HepG2 (cell line): ENCODE data around the gene TUT4. TPM values are rescaled to one million over a fixed set of nuclear protein-coding genes. Genes with fewer than 3 reads are reported as not detected.

Experiments
- ATAC-seq: fragments of 200-7000 bp; cut with Tn5 transposase; 3 replicates; pipeline ENCODE4 v1.9.1; 2020; ENCODE audit warnings: mild to moderate bottlenecking, moderate library complexity
- BruUV-seq: library from RNA; stranded (reverse); fragments of 400-500 nt; replicated peaks from 2 replicates; lab custom pipeline; 2021; lab: Mats Ljungman, UMichigan
- CTCF ChIA-PET: fragments of 300-600 bp; formaldehyde crosslinking; extraction: SDS; loops from one replicate; lab custom pipeline; 2021; ENCODE audit warnings: low total read pairs, inconsistent platforms, low intra/inter-chr PET ratio; lab: Yijun Ruan, JAX
- POLR2A ChIA-PET: fragments of 350-600 bp; sonication (Branson Sonifier 250); formaldehyde crosslinking; loops from one replicate; lab custom pipeline; 2020; ENCODE audit warnings: antibody characterized with exemption, inconsistent platforms; lab: Yijun Ruan, JAX
- DNase-seq: peaks from one replicate; pipeline ENCODE4 v3.0.0-alpha.2; 2015; ENCODE audit warnings: low spot score
- FAIRE-seq: peaks from 3 replicates; lab custom pipeline; 2011; peaks lifted over from hg19 to GRCh38; lab: Jason Lieb, UNC
- H2AFZ ChIP-seq: one replicate; pipeline ENCODE4 v1.6.1; 2011; ENCODE audit warnings: low read length, inconsistent platforms
- H3K27ac ChIP-seq: fragments of 300-600 bp; 3 replicates; pipeline ENCODE4 v1.8.0; 2011; ENCODE audit warnings: mixed run types, mild to moderate bottlenecking, mixed read lengths, low read length, inconsistent platforms; ENCODE audit not compliant: insufficient read depth; ENCODE audit errors: extremely low read length
- H3K27me3 ChIP-seq, 2 experiments: fragments of 200-600 bp in 1 of 2; 2 replicates in 1 of 2; 3 replicates in 1 of 2; pipeline versions ENCODE4 v1.6.0 to v1.8.0; 2011; ENCODE audit warnings: low read length in 2 of 2, mild to moderate bottlenecking in 2 of 2, moderate library complexity in 2 of 2, inconsistent platforms in 1 of 2; ENCODE audit not compliant: insufficient read depth in 2 of 2, control insufficient read depth in 1 of 2
- H3K36me3 ChIP-seq, 2 experiments: fragments of 200-600 bp in 1 of 2; replicated peaks in 1 of 2; 2 replicates in 1 of 2; 3 replicates in 1 of 2; pipeline versions ENCODE4 v1.5.1 to v1.8.0; 2011; ENCODE audit warnings: low read length in 2 of 2, inconsistent platforms in 1 of 2; ENCODE audit not compliant: insufficient read depth in 2 of 2, control insufficient read depth in 1 of 2
- H3K4me1 ChIP-seq: 2 replicates; pipeline ENCODE4 v1.5.1; 2012; ENCODE audit warnings: low read length, inconsistent platforms; ENCODE audit not compliant: insufficient read depth
- H3K4me2 ChIP-seq: 2 replicates; pipeline ENCODE4 v1.6.0; 2011; ENCODE audit warnings: low read depth, low read length, inconsistent platforms
- H3K4me3 ChIP-seq, 3 experiments: fragments of 200-600 bp in 1 of 3; sonication (generic), shearing (Covaris generic) in 1 of 3; replicated peaks in 1 of 3; 2 replicates each; pipeline ENCODE4 v1.5.1; 2011 to 2016; ENCODE audit warnings: low read length in 3 of 3, inconsistent platforms in 2 of 3, low read depth in 2 of 3, mild to moderate bottlenecking in 2 of 3, control low read depth in 1 of 3, mixed read lengths in 1 of 3; ENCODE audit not compliant: insufficient read depth in 1 of 3
- H3K79me2 ChIP-seq: one replicate; pipeline ENCODE4 v1.6.1; 2011; ENCODE audit warnings: low read length, inconsistent platforms; ENCODE audit not compliant: insufficient read depth
- H3K9ac ChIP-seq: 2 replicates; pipeline ENCODE4 v1.6.0; 2011; ENCODE audit warnings: mild to moderate bottlenecking, low read depth, low read length, inconsistent platforms; ENCODE audit not compliant: insufficient read depth
- H3K9me3 ChIP-seq: 2 replicates; pipeline ENCODE4 v1.5.1; 2012; ENCODE audit warnings: mild to moderate bottlenecking, low read length
- H4K20me1 ChIP-seq: 2 replicates; pipeline ENCODE4 v1.6.0; 2011; ENCODE audit warnings: inconsistent platforms, mild to moderate bottlenecking, low read length, moderate library complexity; ENCODE audit not compliant: insufficient read depth
- ARID4A ChIP-seq: sonication (generic); formaldehyde crosslinking; IDR thresholded peaks from 2 replicates; pipeline ENCODE4 v1.5.0; 2020; ENCODE audit warnings: mild to moderate bottlenecking, missing genetic modification reagents, borderline replicate concordance
- ATF7-NPFF ChIP-seq: sonication (generic); formaldehyde crosslinking; IDR thresholded peaks from 2 replicates; pipeline ENCODE4 v1.8.1; 2023; ENCODE audit warnings: mild to moderate bottlenecking, low read depth, missing genetic modification reagents, moderate library complexity
- CTCF ChIP-seq: sonication (generic); formaldehyde crosslinking; IDR thresholded peaks from 2 replicates; pipeline ENCODE4 v1.5.0; 2020; ENCODE audit warnings: mild to moderate bottlenecking, missing genetic modification reagents, moderate library complexity
- HOXD1 ChIP-seq: sonication (generic); formaldehyde crosslinking; IDR thresholded peaks from 2 replicates; pipeline ENCODE4 v1.5.0; 2020; ENCODE audit warnings: missing genetic modification reagents
- IRF1 ChIP-seq: sonication (generic); formaldehyde crosslinking; IDR thresholded peaks from 2 replicates; pipeline ENCODE4 v1.4.0; 2020; ENCODE audit warnings: low read depth, mild to moderate bottlenecking, missing genetic modification reagents
- MED8 ChIP-seq: sonication (generic); formaldehyde crosslinking; IDR thresholded peaks from 2 replicates; pipeline ENCODE4 v1.8.1; 2023; ENCODE audit warnings: mild to moderate bottlenecking, missing genetic modification reagents; ENCODE audit not compliant: insufficient replicate concordance
- MZF1 ChIP-seq: sonication (generic); formaldehyde crosslinking; IDR thresholded peaks from 2 replicates; pipeline ENCODE4 v1.8.1; 2023; ENCODE audit warnings: mild to moderate bottlenecking, missing genetic modification reagents, borderline replicate concordance
- NFKBIZ ChIP-seq: IDR thresholded peaks from 2 replicates; pipeline ENCODE4 v1.6.1; 2018; ENCODE audit warnings: missing genetic modification reagents, missing compliant biosample characterization
- RARA ChIP-seq: IDR thresholded peaks from 2 replicates; pipeline ENCODE4 v1.6.1; 2016; ENCODE audit warnings: missing genetic modification reagents, missing compliant biosample characterization
- RARG ChIP-seq: sonication (generic); formaldehyde crosslinking; IDR thresholded peaks from 2 replicates; pipeline ENCODE4 v1.4.0; 2020; ENCODE audit warnings: low read depth, mild to moderate bottlenecking, missing genetic modification reagents
- TAF1 ChIP-seq: sonication (generic); formaldehyde crosslinking; IDR thresholded peaks from 2 replicates; pipeline ENCODE4 v1.4.0; 2020; ENCODE audit warnings: missing genetic modification reagents
- TIGD3 ChIP-seq: sonication (generic); formaldehyde crosslinking; IDR thresholded peaks from 2 replicates; pipeline ENCODE4 v1.5.1; 2020; ENCODE audit warnings: mild to moderate bottlenecking, missing genetic modification reagents, borderline replicate concordance
- TOPORS ChIP-seq: sonication (generic); formaldehyde crosslinking; IDR thresholded peaks from 2 replicates; pipeline ENCODE4 v1.8.0; 2023; ENCODE audit warnings: mild to moderate bottlenecking, missing genetic modification reagents
- ZNF263 ChIP-seq: sonication (generic); formaldehyde crosslinking; IDR thresholded peaks from 2 replicates; pipeline ENCODE4 v1.4.0; 2020; ENCODE audit warnings: missing genetic modification reagents
- ZNF383 ChIP-seq: sonication (generic); formaldehyde crosslinking; IDR thresholded peaks from 2 replicates; pipeline ENCODE4 v1.4.0; 2020; ENCODE audit warnings: missing genetic modification reagents, mild to moderate bottlenecking, borderline replicate concordance
- ZNF547 ChIP-seq: sonication (generic); formaldehyde crosslinking; IDR thresholded peaks from 2 replicates; pipeline ENCODE4 v1.5.1; 2020; ENCODE audit warnings: mild to moderate bottlenecking, missing genetic modification reagents
- WGBS: methylation state at CpG from one replicate; pipeline ENCODE4 v1.1.6; 2017; ENCODE audit warnings: low lambda C conversion rate; 5-methylcytosine and 5-hydroxymethylcytosine counted together
- in situ Hi-C: cut with HindIII; loops from 2 replicates; pipeline ENCODE4 v1.10.0; 2017; ENCODE audit warnings: low pct_unique_long_range_greater_than_20kb; ENCODE audit not compliant: extremely low pct_ligation_motif_present
- intact Hi-C: fragments of 100-400 bp; cut with micrococcal nuclease; formaldehyde crosslinking; loops from one replicate; pipeline ENCODE4 v1.10.0; 2022; ENCODE audit not compliant: unreplicated experiment
- polyA plus RNA-seq, 8 experiments: library from polyadenylated mRNA; depleted of rRNA in 3 of 8; stranded (reverse) in 7 of 8; unstranded in 1 of 8; fragments of >200 nt; fragmentation: Illumina TruSeq in 4 of 8; extraction: Trizol in 4 of 8; gene quantifications; 2 replicates each; pipeline versions ENCODE4 v1.2.1 to v1.2.3, GENCODE V29; 2011 to 2016; ENCODE audit warnings: low read depth in 4 of 8, missing spikeins in 1 of 8, mixed read lengths in 1 of 8; ENCODE audit not compliant: insufficient read depth in 1 of 8
- total RNA-seq, 5 experiments: library from RNA; depleted of rRNA; stranded (reverse); fragments of >200 nt; fragmentation: Illumina TruSeq; extraction: Trizol; gene quantifications; 2 replicates each; pipeline ENCODE4 v1.2.3, GENCODE V29; 2016; ENCODE audit warnings: low read depth in 1 of 5

Gene TUT4
- total and polyA plus RNA-seq, 2 of the 13 experiments (the other 11 are each of a cell fraction or from before 2014, with no cell fraction given) = 44.7 to 53.5 TPM

- intact Hi-C loops (no loop called here), in situ Hi-C loops (no loop called here)
- ChIA-PET POLR2A (no interaction called here), CTCF (no interaction called here)
- H3K27ac ChIP-seq = no peak overlapping the region
- no peak for ATAC-seq
- no peak overlapping the region for H3K4me2 ChIP-seq
- no peaks in the 10 kb centered on the region for H3K9me3 ChIP-seq
- no peak overlapping the region for H3K4me3 ChIP-seq
- peaks cover 11 to 53% of the 10 kb centered on the region in 2 experiments for H3K36me3 ChIP-seq
- no peak overlapping the region for H2AFZ ChIP-seq
- H4K20me1 ChIP-seq = no peaks in the 10 kb centered on the region
- DNase-seq = no peak
- no peaks in the 10 kb centered on the region for H3K27me3 ChIP-seq
- TF ChIP-seq CTCF (CRISPR knock-in tag) (no peak), NFKBIZ (CRISPR knock-in tag) (no peak), ZNF263 (no peak), ATF7-NPFF (CRISPR knock-in tag) (no peak), RARG (no peak), MED8 (CRISPR knock-in tag) (no peak), TIGD3 (CRISPR knock-in tag) (no peak), IRF1 (CRISPR knock-in tag) (no peak), ZNF547 (CRISPR knock-in tag) (no peak), TAF1 (CRISPR knock-in tag) (no peak), ZNF383 (CRISPR knock-in tag) (no peak), RARA (no peak), TOPORS (CRISPR knock-in tag) (no peak), HOXD1 (CRISPR knock-in tag) (no peak), MZF1 (CRISPR knock-in tag) (no peak), ARID4A (CRISPR knock-in tag) (no peak)
- no peak overlapping the region for H3K9ac ChIP-seq
- no peak for FAIRE-seq
- BruUV-seq = no TSS peak
- no peaks in the 10 kb centered on the region for H3K79me2 ChIP-seq
- H3K4me1 ChIP-seq = no peaks in the 10 kb centered on the region
- WGBS = 100% methylated on average over 1 of the region's 1 CpG
Observed at GRCh38 chr1:52427152-52427551, 125.7 kb downstream of the TUT4 start.
